NOMO-1 (cell line): ENCODE data around the gene MMRN1.

Source experiments
- DNase-seq, 2 experiments: peaks; one replicate each; lab custom pipeline; 2025; ENCODE audit not compliant: unreplicated experiment in 2 of 2; lab: John Stamatoyannopoulos, UW

Gene MMRN1

GRCh38 chr4:89909889-89910288 lies 15.2 kb downstream of the MMRN1 start:
- no peak for DNase-seq

GRCh38 chr4:89913623-89914022 lies 19.0 kb downstream of the MMRN1 start:
- DNase-seq, result no peak

GRCh38 chr4:89914609-89915550 lies 20.2 kb downstream of the MMRN1 start:
- DNase-seq, result no peak

- no peak for DNase-seq
These were observed 21.3 kb downstream of the MMRN1 start for GRCh38 chr4:89915937-89916336.

GRCh38 chr4:89922848-89923416 lies 28.3 kb downstream of the MMRN1 start:
- DNase-seq, result no peak

- DNase-seq, result no peak
These were observed 34.2 kb downstream of the MMRN1 start for GRCh38 chr4:89928838-89929237.

GRCh38 chr4:89929425-89930159 lies 34.9 kb downstream of the MMRN1 start:
- DNase-seq, result no peak

GRCh38 chr4:89939546-89939945 lies 44.9 kb downstream of the MMRN1 start:
- DNase-seq, result no peak

- no peak for DNase-seq
These were observed 45.3 kb downstream of the MMRN1 start for GRCh38 chr4:89939994-89940393.

GRCh38 chr4:89942811-89943210 lies 48.2 kb downstream of the MMRN1 start:
- DNase-seq, result no peak

GRCh38 chr4:89949782-89950387 lies 55.2 kb downstream of the MMRN1 start:
- DNase-seq, result no peak

- no peak for DNase-seq
These were observed 57.8 kb downstream of the MMRN1 start for GRCh38 chr4:89952458-89952857.

GRCh38 chr4:89954906-89955695 lies 60.4 kb downstream of the MMRN1 start:
- no peak for DNase-seq

GRCh38 chr4:89957046-89957926 lies 62.6 kb downstream of the MMRN1 start:
- DNase-seq, result no peak

GRCh38 chr4:89981789-89982334 lies 87.2 kb downstream of the MMRN1 start:
- DNase-seq, result no peak

- DNase-seq, result no peak
These were observed 93.6 kb downstream of the MMRN1 start for GRCh38 chr4:89988268-89988667.

GRCh38 chr4:89992744-89993143 lies 98.1 kb downstream of the MMRN1 start:
- no peak for DNase-seq

- no peak for DNase-seq
These were observed 99.7 kb downstream of the MMRN1 start for GRCh38 chr4:89994176-89994873.
